NOMO-1 treated with DMSO at 0.1 percent for 48 hours (cell line): ENCODE results near the gene NHSL1.
A peak's percentile ranks its signal among the peaks of the same experiment; 100 is the strongest.

Source experiments
- DNase-seq: peaks from one replicate; lab custom pipeline; 2025; ENCODE audit not compliant: unreplicated experiment; lab: John Stamatoyannopoulos, UW

Gene NHSL1

DNA sequence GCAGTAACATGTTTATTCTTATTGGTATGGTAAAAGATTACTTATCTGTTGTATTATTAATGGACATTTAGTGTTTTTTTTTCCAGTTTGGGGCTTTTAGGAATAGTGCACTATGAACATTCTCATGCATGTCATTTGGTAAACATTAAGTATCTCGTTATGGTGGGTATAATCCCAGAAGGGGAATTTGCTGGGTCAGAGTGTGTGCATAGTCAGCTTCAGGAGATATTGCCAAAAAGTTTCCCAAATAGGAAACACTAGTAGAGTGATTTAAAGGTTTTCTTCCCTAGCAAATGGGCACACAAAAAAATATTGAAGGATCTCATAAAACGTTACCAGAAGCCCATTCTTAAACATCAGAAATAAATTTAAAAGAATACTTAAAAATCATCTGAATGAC is 25.2 kb upstream of the NHSL1 start:
- no peak for DNase-seq

DNA sequence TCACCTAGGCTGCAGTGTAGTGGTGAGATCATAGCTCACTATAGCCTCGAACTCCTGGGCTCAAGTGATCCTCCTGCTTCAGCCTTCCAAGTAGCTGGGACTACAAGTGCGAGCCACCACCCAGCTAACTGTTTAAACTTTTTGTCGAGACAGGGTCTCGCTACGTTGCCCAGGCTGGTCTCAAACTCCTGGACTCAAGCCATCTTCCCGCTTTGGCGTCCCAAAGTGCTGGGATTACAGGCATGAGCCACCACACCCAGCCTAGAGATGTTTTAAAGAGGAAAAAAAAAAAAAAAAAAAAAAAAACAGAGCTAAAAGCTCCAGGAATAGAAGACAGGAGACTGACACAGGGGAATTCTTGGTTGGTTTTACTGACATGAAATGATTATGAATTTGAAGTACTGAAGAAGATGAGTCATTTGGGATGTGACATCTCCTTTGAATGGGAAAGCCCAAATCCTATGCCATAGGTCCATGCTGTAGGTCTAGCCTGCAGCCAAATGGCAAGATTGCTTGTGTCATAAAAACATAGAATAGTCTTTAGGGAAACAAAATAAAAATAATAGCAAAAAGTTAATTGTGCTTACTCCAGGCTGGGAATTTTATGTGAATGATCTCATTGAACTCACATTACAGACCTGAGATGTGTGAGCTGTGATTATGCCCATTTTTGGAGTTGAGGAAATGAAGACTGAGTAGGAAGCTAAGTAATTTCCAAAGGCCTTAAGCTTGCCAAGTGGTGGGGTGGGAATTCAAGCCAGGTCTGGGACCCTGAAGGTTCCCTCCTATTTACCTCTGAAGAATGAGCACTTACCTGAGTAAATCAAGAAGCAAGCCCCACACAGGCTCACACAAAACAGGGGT is 24.3 kb upstream of the NHSL1 start:
- no peak for DNase-seq

DNA sequence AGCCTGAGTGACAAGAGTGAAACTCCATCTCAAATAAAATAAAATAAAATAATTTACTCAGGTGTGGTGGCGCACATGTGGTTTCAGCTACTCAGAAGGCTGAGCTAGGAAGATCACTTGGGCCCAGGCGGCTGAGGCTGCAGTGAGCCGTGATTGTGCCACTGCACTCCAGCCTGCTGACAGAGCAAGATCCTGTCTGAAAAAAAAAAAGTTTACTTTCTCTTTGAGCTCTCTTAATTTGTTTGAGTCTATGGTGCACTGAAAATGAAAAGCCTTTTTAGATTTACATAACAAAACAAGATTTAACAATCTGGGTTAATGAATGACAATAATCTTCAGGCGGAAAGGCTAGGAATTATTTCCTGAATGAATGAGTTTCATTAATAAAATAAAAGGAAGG is 23.3 kb upstream of the NHSL1 start:
- no peak for DNase-seq

DNA sequence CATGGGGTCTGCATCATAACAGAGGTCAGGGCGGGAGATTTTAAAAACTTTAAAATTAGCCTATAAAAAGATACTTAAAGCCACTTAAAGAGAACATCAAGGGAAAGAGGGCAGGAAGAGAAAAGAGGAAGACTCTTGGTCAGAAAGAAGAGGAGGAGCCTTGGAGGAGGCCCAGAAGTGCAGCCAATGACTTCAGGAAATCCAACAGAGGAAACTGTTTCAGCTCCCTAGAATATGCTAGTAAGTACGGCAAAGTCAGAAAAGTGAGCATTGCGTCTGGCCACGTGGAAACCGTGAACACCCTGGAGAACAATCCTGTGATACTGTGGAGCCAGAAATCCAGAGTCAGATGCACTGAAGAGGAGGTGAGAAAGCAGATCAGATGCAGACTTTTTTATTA is 22.5 kb upstream of the NHSL1 start:
- DNase-seq, result peak; percentile 76

DNA sequence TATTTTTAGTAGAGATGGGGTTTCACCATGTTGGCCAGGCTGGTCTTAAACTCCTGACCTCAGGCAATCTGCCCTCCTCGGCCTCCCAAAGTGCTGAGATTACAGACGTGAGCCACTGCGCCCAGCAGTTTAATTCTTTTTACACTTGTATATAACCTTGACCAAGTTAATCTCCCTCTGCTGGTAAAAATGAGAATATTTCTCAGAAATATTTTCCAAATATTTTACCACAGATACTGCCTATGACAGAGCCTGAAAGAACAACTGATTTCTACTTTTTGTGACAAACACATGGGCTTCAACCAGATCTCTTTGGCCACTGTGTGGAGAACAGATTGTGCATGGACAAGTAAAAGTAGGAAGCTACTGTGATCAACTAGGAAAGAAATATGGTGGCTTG is 21.2 kb upstream of the NHSL1 start:
- DNase-seq, result peak; percentile 17

DNA sequence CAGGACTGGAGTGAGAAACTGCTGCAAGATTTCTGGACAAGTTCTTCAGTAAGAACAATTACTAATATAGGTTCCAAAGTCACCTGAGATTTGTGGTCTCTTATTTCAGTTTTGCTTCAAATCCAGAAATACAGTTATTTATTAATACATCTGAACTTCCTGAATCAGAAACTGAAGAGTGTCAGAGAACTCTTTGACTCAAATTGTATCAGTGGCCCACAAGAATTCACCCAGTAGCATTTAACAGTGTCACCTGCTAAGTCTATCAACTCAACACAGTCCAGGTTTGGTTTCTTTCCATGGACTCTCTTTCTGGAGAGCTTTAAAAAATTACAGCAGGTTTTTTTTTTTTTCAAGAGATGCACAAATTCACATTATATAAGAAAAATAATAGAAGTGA is 18.8 kb upstream of the NHSL1 start:
- no peak for DNase-seq

DNA sequence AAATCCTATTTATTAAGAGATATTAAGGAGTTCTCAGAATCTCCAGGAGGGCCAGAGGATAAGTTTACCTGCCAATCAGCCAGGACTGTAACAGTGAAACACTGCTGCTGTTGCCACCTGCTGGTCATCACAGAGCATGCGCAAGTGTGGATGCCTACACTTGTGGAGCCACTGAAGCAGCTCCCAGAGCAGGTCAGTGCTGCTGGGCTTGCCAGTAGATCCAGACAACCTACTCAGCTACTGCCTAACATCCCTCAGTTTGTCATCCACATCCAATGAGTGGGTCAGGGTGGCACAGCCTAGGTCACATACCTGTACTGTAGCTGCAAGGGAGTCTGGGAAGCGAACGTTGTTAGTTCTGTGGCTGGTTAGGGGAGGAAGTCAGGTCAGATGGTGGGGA is 18.3 kb upstream of the NHSL1 start:
- peak; percentile 2 for DNase-seq

DNA sequence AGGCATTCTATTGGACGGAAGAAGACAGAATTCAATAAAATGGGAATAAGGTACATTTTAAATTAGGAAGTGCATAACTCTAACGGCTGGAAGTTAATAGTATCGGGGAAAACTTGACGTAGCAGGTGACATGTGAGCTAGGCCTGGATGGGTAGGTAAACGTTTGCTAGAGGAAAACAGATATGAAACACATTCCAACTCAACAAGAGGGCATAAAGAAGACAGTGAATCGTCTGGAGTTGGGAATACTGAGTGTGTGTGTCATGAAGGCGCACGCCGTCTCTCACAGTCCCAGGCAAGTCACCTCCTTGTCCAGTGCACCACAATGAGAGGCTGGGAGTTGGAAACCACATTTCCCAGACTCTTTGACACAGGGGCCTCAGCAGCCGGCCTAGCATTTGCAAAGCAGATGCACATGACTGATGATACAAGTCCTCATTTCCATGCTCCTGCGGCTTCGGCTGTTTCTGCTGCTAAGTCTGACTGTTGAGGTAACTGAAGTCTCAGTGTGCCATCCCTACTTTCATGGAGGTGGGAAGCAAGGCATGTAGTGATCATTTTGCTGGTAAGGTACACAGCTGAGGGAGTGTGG is 16.5 kb upstream of the NHSL1 start:
- no peak for DNase-seq

DNA sequence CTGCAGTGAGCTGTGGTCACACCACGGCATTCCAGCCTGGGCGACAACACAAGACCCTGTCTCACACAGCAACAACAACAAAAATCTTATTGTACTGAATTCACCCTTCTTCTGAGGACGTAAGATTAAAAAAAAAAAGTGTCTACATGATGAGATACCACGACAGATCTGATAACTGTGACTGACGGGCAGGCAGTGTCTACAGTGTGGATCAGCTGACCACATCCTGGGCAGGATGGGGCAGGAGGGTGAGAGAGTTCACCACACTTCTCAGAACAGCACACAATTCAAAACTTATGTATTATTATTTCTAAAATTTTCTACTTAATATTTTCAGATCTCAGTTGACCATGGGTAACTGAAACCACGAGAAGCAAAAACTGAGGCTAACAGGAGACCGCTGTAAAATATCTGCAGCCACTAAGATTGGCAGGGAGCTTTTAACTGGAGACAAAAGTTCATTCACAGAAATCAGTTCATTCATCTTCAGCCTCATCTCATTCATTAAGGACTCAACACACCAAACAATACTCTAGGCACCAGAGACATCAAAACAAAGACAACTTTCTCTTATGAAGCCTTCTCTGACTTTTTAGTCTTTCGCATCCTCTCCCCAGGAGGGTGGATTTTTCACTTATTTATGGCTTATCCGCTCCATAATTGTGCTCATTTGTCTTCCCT is 15.7 kb upstream of the NHSL1 start:
- no peak for DNase-seq

DNA sequence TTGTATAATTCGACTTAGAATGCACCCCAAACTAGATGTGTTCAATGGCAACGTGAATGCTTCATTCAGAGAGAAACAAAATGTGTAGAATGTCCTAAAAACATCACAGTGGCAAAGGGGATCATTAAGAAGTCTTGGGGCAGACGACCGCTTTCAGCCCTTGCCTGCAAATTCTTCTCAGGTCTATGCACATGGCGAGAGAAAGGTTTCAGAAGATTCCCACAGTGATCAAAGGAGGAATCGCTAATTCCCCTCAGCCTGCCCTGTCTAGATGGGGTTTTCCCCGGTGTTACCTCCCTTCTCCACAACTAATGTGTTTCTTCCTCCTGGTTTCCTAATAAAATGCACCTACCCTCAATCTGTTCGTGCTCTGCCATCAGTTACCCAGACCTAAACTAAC is 13.3 kb upstream of the NHSL1 start:
- DNase-seq, result no peak

DNA sequence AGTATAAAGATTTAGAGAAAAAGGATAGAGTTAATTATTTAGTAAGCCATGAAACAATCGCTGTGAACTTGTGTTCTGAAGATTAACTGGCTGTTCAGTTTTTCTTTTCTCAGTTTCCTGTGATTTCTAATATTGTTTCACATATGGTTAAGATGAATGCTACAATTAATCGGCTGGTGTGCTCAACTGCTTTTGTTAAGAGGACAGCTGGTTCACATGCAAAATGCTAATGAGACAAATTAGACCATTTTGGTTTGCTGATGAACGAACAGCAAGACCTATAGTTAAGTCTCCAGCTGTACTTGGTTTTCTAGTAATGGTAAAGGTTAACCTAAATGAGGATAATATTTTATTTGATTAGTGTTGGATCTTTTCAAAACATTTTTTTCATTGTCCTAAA is 10.8 kb upstream of the NHSL1 start:
- no peak for DNase-seq

DNA sequence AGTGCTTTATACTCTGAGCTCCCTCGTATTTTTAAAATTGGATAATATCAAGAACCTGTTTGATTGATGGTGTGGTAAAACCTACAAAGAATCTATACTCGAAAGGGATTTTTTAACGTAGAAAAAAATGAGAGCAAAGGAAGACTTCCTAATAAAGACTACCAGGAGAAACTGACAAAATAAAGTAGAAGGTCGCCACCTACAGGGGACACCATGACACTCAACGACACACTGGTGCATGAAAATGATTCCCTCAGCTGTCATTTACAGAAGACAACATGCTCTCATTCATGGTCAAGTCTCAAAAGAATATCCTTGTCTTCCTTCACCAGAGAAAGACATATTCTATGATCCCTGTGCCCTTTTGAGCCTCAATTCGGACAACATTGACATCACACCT is 10.1 kb upstream of the NHSL1 start:
- peak; percentile 60 for DNase-seq

DNA sequence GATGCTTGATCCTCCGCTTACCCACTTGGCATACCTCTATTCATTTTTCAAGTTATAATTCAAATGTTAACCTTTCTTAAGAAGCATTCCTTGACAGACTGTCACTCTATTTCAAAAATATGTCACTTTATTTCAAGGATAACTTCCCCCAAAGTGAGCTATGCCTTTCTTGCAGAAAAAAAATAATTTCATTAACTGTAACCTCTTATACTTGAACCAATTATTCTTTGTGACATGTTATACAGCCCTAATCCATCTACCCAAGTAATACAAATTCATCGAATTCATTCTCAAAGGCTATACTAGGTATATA is 9.3 kb upstream of the NHSL1 start:
- no peak for DNase-seq

DNA sequence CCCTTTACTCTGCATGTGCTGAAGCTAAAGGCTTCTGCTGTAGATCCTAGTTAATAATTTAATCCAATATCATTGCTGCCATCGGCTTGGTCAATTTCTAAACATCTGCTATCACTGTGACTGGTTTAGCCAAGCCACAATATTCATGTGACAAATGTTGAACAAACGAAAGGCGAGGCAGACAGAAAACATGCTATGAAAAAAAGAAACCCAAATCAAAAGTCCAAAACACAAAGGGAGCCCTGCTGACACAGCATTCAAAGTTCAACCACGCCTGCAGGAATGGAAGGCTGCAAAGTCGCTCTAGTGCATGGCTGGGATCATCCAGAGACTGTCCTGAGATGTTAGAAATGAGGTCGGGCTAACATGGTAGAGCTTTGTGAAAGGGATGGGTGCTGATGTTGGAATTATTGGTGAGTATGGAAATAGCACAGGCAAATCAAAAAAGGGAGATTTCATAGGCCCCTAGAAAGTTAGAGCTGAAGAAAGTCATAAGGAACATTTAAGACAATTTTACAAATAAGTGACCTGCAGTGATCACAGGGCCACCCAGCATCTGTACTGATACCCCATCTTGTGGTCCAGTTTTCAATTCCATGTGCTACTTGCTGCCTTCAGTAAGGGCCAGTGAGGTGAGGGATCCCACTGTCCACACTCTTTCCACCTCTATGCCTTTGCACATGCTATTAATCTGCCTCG is 8.8 kb upstream of the NHSL1 start:
- DNase-seq, result no peak

DNA sequence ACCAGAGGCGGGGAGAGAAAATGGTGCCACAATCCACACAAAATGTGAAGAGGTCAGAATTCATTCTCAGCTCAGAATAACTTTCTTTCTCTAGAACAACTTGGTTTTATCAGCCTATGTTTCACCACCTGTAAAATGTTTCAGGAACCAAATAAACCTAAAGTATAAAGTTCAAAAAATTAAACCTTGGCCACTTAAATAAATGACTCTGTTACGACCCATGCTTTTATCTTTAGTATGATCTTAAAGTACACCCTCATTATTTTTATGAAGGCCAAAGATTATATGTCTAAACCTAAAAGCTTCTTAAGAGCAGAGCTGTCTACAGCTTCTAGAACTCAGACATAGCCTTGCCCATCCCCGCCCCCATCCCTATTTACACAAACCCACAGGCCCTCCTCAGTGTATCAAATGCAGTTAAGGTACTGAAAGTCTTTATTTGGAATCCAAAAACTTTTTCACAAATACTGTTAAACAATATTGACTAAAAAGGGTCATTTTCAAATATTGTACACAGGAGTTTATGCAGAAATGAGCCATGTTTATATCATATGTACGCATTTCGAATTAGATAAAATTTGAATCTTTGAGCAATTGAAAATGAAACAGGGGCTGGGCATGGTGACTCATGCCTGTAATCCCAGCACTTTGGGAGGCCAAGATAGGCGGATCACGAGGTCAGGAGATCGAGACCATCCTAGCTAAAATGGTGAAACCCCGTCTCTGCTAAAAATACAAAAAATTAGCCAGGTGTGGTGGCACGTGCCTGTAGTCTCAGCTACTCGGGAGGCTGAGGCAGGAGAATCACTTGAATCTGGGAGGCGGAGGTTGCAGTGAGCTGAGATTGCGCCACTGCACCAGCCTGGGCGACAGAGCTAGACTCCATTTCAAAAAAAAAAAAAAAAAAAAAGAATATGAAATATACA is 5.7 kb upstream of the NHSL1 start:
- no peak for DNase-seq

DNA sequence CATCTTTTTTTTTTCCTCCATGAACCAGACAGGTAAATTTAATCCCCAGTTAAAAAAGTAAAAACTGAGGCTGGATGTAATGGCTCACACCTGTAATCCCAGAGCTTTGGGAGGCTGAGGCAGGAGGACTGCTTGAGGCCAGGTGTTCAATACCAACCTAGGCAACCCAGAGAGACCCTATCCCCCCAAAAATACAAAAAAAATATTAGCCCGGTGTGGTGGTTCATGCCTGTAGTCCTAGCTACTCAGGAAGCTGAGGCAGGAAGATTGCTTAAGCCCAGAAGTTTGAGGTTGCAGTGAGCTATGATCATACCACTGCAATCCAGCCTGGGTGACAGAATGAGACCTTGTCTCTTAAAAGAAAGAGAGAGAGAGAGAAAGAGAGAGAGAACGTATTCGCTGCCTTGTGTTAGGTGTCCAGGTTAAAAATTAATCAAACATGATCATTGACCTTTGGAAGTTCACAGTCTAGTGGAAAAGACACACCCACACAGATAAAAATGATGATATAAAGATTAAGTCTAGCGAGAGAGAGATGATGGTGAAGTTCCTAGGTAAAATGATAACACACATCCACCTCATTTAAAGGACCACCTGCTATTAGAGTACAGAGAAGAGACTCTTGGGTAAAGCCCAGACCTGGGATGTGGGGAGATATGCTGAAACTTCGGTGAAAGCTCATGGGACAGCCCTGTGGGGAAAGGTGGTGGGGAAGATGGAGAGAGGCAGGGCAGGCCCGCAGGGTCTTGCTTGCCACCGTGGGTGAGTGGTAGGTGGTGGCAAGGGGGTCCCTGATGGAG is 4.8 kb upstream of the NHSL1 start:
- DNase-seq, result peak; percentile 16

DNA sequence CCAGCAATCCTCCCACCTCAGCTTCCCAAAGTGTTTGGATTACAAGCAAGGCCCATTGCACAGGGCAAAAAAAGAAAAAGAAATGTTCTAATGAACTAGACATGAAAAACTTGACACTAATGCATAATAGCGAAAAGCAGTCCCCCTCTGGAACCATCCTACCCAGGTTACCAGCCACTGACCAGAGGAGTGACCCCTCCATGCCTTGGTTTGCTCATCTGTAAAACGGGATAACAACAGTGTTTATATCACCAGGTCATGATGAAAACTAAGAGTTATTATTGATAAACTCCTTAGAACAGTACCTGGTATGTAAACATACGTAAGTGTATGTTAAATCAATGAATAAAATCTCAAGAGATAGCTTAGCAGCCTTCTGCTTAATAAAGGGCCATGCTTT is 3.3 kb upstream of the NHSL1 start:
- DNase-seq, result no peak

DNA sequence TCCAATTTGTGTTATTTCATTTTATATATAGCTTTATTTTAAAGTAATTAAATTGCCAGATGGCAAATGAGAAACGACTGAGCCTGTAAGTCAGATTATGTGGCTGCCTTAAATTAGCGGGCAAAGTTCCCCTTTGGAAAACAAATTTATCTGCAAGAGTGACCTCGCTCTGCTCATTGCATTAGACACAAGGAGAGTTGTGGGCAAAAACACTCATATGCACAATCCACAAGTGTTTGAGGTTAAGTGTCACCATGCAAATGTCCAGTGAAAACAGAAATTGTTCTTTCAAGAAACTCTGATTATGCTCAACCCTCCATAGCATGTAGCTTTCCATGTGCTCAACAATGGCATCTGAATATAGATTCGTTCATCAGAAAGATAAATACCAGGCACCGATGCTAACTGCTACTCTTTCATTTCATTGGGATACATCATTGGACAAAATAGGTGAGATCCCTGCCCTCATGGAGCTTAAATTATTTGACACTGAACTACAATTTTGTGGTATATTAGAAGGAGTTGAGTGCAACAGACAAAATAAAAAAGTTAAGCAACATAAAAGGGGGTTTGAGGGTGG is 1.7 kb upstream of the NHSL1 start:
- DNase-seq, result no peak

DNA sequence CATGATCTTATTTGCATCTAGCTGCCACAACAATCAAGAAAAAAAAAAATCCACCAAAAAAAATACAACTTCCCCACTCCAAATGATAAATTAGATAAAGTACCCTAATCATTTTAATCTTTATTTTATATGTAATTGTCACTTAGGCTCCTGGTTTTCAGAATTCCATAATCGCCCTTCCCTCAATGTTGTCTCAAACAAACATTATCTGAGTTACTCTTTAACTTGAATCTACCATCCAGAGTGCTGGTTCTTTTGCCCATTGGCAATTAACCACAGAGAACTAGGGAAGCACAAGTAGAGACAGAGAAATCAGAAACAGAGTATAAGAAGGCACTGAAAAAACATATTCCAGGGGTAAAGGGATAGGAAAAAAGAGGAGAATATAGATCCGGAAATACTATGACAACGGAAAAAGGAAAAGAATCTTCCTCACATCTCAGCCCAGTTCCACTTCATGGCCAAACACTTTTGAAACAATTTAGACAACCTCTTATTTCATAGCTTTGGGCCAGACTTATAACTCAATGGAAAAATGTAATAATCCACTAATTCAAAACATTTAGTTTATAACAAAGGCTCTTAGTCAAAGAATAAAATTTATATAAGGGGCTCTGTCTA is 861 bp upstream of the NHSL1 start:
- no peak for DNase-seq
